ENCODE measurements around the gene STRAP.

DNA sequence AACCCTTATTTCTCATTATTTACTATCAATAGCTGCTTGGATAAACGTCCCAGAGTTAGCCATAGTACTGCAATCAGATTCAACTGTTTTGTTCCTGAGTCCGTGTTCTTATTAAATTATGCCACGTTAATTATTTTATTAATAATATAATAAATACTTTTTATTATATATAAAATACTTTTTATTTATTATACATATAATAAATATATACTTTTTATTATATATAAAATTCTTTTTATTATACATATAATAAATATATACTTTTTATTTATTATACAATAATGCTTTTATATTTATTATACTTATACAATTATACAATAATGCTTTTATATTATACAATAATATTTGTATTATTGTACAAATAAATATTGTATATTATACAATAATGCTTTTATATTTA lies 11.1 kb downstream of the STRAP start:
- TF ChIP-seq POLR2AphosphoS5 (IDR thresholded peaks at IDR 0.05; ENCODE audit: low read depth, low read length): no peak
- no peak for TF ChIP-seq POLR2A (IDR thresholded peaks at IDR 0.05; ENCODE audit: low read depth, low read length)

Data from GM12892 (cell line).